Small intestine (tissue), 7 donors: ENCODE data around the gene A4GALT. TPM values are rescaled to one million over a fixed set of nuclear protein-coding genes. Genes with fewer than 3 reads are reported as not detected.
"Not testable (repeated sequence)": the region's sequence is repeated elsewhere in the genome, so short reads cannot be mapped to it uniquely, and the experiment has no call there.

Experiments
- DNase-seq, 2 donors: peaks; one replicate each; pipeline versions ENCODE4 v3.0.0 to v3.0.0-alpha.2; 2013
- FAIRE-seq: peaks from 2 replicates; lab custom pipeline; 2012; peaks lifted over from hg19 to GRCh38; lab: Jason Lieb, UNC
- H3K27ac ChIP-seq, 3 donors: one replicate each; pipeline ENCODE4 v1.5.1; 2013; ENCODE audit warnings: low read length in 2 of 3, mild to moderate bottlenecking in 2 of 3, control low read depth in 1 of 3, inconsistent platforms in 1 of 3, low read depth in 1 of 3, moderate library complexity in 1 of 3
- H3K27me3 ChIP-seq, 3 donors: one replicate each; pipeline ENCODE4 v1.6.1; 2013; ENCODE audit warnings: low read length in 3 of 3, inconsistent platforms in 1 of 3; ENCODE audit not compliant: control insufficient read depth in 3 of 3, insufficient read depth in 3 of 3
- H3K36me3 ChIP-seq, 3 donors: one replicate each; pipeline ENCODE4 v1.6.1; 2013; ENCODE audit warnings: low read length in 3 of 3, inconsistent platforms in 1 of 3, low read depth in 1 of 3, mild to moderate bottlenecking in 1 of 3, moderate library complexity in 1 of 3; ENCODE audit not compliant: control insufficient read depth in 3 of 3, insufficient read depth in 2 of 3
- H3K4me1 ChIP-seq, 3 donors: one replicate each; pipeline ENCODE4 v1.6.1; 2013; ENCODE audit warnings: low read length in 2 of 3, inconsistent platforms in 1 of 3, low read depth in 1 of 3, mild to moderate bottlenecking in 1 of 3, moderate library complexity in 1 of 3; ENCODE audit not compliant: control insufficient read depth in 3 of 3, insufficient read depth in 2 of 3
- H3K4me3 ChIP-seq, 3 donors: one replicate each; pipeline ENCODE4 v1.5.1; 2013; ENCODE audit warnings: low read length in 3 of 3, control low read depth in 1 of 3, inconsistent platforms in 1 of 3, low read depth in 1 of 3, mild to moderate bottlenecking in 1 of 3, moderate library complexity in 1 of 3
- H3K9me3 ChIP-seq, 2 donors: one replicate each; pipeline ENCODE4 v1.6.1; 2013; ENCODE audit warnings: low read depth in 1 of 2, low read length in 1 of 2; ENCODE audit not compliant: control insufficient read depth in 2 of 2, insufficient read depth in 1 of 2
- WGBS, 3 donors: extraction: QIAGEN DNeasy Blood & Tissue Kit; methylation state at CpG; one replicate each; pipeline ENCODE4 v1.1.7; 2013; 5-methylcytosine and 5-hydroxymethylcytosine counted together
- polyA plus RNA-seq, 4 donors: library from polyadenylated mRNA; stranded (reverse) in 3 of 4; unstranded in 1 of 4; fragments of 200-250 nt in 3 of 4; fragments of 120-200 nt in 1 of 4; gene quantifications; one replicate each; pipeline versions ENCODE4 v1.2.1 to v1.2.3, GENCODE V29; 2013
- donor health status: healthy with polysubstance abuse.
- donor health status: control.
- donor health status: control.
- donor health status: Bipolar disorder and iron deficiency.
- donor health status: healthy.

Gene A4GALT
- polyA plus RNA-seq, 4 donors = 1.1 to 23.0 (median 2.4) TPM

DNA sequence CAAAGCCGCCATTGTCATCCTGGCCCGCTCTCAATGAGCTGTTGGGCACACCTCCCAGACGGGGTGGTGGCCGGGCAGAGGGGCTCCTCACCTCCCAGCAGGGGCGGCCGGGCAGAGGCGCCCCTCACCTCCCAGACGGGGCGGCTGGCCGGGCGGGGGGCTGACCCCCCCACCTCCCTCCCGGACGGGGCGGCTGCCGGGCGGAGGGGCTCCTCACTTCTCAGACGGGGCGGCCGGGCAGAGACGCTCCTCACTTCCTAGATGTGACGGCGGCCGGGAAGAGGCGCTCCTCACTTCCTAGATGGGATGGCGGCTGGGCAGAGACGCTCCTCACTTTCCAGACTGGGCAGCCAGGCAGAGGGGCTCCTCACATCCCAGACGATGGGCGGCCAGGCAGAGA lies 29.8 kb upstream of the A4GALT start:
- not testable (repeated sequence) for H3K27ac ChIP-seq, H3K27me3 ChIP-seq
- WGBS, 3 donors = 86 to 95% (median 92%) methylated on average over 11 to 26 of the region's 28 CpGs

DNA sequence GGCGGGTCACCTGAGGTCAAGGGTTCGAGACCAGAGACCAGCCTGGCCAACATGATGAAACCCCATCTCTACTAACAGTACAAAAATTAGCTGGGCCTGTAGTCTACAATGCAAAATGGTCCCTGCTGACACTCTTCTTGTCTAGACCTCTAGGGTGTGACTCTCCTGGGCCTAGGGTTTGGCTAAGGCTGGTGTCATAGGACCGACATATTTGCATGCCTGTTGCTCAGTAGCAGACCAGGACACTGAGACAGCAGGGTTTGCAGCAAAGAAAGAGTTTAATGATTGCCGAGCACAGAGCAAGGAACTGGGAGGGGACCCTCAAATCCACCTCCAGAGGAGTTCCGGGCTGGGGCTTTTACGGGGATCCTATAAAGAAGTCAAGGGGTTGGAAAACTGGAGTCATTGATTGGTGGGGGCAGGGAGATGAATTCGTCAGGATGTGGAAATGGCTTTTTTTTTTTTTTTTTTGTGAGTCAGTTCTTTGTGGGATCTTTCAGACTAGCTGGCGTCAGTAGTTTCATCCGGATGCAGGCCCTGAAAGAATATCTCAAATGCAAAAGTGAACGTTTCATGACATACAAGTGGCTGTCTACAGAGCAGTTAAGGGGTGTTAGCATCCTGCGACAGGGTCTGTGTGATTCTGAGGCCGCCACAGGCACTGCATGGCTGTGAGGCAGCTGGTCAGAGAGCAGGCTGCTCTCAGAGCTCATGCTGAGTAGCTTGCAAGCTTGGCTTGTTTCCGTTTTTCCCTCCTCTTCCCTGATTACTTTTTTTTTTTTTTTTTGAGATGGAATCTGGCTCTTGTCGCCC lies 27.2 kb upstream of the A4GALT start:
- DNase-seq = no peak
- no peaks in the 10 kb centered on the region for H3K9me3 ChIP-seq
- WGBS, 3 donors = 60 to 84% (median 70%) methylated on average over 14 of the region's 14 CpGs
- H3K27me3 ChIP-seq = no peaks in the 10 kb centered on the region
- H3K27ac ChIP-seq = peak overlapping the region in 1 of 3 donors; percentile 95
- H3K4me3 ChIP-seq = no peak overlapping the region
- no peaks in the 10 kb centered on the region for H3K36me3 ChIP-seq
- FAIRE-seq = no peak
- H3K4me1 ChIP-seq = peaks cover 0 to 3% (median 0%) of the 10 kb centered on the region in 3 donors

More for the DNA sequence above, 29.8 kb upstream of the A4GALT start:
- not testable (repeated sequence) for DNase-seq, H3K4me3 ChIP-seq, FAIRE-seq, H3K4me1 ChIP-seq, H3K36me3 ChIP-seq, H3K9me3 ChIP-seq

DNA sequence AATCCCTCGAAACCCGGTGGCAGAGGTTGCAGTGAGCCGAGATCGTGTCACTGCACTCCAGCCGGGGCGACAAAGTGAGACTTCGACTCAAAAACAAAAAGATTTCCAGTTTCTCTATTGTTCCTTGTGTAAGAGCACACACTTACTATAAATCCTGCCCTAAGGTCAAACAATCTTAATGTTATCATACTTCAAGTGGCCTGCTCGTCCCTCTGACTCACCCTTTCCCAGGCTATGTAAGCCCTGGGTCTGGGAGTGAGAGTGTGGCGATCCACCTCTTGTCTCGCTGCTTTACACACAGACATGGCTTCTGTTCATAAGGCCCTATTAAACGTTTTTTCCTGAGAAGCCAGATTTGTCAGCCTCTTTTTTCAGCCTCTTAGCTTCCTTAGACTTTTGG lies 24.4 kb upstream of the A4GALT start:
- H3K27me3 ChIP-seq = no peaks in the 10 kb centered on the region
- DNase-seq = no peak
- peak overlapping the region in 1 of 3 donors; percentile 84 for H3K27ac ChIP-seq
- peaks cover 0 to 3% (median 0%) of the 10 kb centered on the region in 3 donors for H3K4me1 ChIP-seq
- WGBS, 3 donors = 76 to 80% (median 78%) methylated on average over 11 of the region's 11 CpGs
- H3K9me3 ChIP-seq = no peaks in the 10 kb centered on the region
- no peaks in the 10 kb centered on the region for H3K36me3 ChIP-seq
- no peak overlapping the region for H3K4me3 ChIP-seq
- FAIRE-seq = no peak

DNA sequence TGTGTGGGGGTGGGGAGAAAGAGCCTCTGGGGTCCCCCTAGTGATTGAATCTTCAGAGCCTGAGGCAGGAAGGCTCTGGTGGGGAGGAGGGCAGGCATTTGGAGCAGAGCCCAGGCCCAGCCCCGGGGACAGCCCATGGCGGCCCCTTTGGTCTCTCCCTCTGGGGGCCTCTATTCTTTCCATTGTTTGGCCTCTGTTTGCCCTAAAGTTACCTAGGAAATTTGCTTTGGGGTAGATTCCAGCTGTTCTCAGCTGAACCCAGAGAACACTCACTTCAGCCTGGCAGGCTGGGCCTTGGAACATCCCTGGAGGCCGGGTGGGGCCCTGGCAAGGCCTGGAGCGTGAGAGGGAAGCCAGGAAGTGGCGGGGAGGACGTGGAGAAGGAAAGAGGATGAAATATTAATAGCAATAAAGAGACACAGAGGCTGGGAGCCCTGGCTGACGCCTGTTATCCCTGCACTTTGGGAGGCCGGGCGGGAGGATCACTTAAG lies 22.9 kb upstream of the A4GALT start:
- no peak overlapping the region for H3K4me3 ChIP-seq
- no peaks in the 10 kb centered on the region for H3K4me1 ChIP-seq
- 38 to 64% (median 55%) methylated on average over 9 of the region's 9 CpGs for WGBS, 3 donors
- no peak for DNase-seq
- peak overlapping the region in 2 of 3 donors; percentile 29 to 47 for H3K27ac ChIP-seq
- H3K36me3 ChIP-seq = no peaks in the 10 kb centered on the region
- no peaks in the 10 kb centered on the region for H3K9me3 ChIP-seq
- no peak for FAIRE-seq
- no peaks in the 10 kb centered on the region for H3K27me3 ChIP-seq

DNA sequence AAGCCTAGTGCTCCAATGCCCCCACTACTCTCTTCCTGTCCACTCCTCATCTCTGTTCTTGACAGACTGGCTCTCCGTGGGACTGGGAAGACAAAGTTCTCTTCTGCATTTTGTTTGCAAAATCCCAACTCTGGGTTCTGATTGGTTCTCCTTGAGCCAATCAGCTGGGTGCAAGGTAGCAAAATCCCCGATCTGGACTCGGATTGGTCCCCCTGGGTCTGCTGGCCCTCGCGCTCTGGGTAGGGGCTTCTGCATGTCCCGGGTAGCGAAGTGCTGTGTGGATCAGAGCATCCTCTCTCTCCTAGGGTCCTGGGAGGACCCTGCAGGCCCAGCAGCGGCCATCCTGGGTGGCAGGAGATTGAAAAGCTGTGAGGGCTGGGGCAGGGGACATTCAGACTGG lies 22.3 kb upstream of the A4GALT start:
- FAIRE-seq (no peak), DNase-seq (no peak)
- Histone ChIP-seq H3K36me3 (no peaks in the 10 kb centered on the region), H3K4me3 (no peak overlapping the region), H3K27ac (peak overlapping the region in 2 of 3 donors; percentile 29 to 47), H3K27me3 (no peaks in the 10 kb centered on the region), H3K9me3 (no peaks in the 10 kb centered on the region), H3K4me1 (no peaks in the 10 kb centered on the region)
- WGBS, 3 donors = 68 to 80% (median 72%) methylated on average over 8 of the region's 8 CpGs

DNA sequence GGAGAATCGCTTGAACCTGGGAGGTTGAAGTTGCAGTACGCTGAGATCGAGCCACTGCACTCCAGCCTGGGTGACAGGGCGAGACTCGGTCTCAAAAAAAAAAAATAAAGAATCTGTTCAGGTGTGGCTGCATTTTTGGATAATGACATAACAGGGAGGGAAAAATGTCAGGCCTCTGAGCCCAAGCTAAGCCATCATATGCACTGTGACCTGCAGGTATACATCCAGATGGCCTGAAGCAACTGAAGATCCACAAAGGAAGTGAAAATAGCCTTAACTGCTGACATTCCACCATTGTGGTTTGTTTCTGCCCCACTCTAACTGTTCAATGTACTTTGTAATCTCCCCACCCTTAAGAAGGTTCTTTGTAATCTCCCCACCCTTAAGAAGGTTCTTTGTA lies 19.6 kb upstream of the A4GALT start:
- FAIRE-seq, H3K27me3 ChIP-seq, H3K9me3 ChIP-seq, H3K36me3 ChIP-seq, H3K27ac ChIP-seq, DNase-seq, H3K4me3 ChIP-seq, H3K4me1 ChIP-seq: not testable (repeated sequence)
- WGBS, 3 donors = 76 to 88% (median 83%) methylated on average over 5 of the region's 5 CpGs

DNA sequence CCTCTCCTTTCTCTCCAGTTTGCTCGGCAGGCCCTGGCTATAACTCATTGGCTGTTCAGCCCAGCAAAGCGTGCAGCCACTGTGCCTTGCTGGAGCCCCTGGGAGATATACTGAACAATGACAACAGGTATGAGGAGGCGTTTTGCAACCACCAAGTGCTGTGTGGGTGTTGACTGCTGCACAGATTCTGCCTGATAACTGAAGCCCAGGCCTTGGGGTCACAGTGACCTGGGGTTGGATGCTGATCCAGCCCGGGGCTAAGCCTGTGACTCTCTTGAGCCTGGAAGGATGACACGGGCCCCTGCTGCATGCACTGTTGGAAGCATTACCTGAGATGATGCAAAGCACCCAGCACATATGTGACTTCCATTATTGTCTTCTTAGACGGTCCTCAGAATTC lies 13.7 kb upstream of the A4GALT start:
- H3K4me1 ChIP-seq = no peaks in the 10 kb centered on the region
- no peak overlapping the region for H3K4me3 ChIP-seq
- DNase-seq (no peak), FAIRE-seq (no peak)
- WGBS, 3 donors = 75 to 80% (median 79%) methylated on average over 6 of the region's 6 CpGs
- H3K9me3 ChIP-seq = no peaks in the 10 kb centered on the region
- no peak overlapping the region for H3K27ac ChIP-seq
- no peaks in the 10 kb centered on the region for H3K27me3 ChIP-seq
- H3K36me3 ChIP-seq = no peaks in the 10 kb centered on the region

DNA sequence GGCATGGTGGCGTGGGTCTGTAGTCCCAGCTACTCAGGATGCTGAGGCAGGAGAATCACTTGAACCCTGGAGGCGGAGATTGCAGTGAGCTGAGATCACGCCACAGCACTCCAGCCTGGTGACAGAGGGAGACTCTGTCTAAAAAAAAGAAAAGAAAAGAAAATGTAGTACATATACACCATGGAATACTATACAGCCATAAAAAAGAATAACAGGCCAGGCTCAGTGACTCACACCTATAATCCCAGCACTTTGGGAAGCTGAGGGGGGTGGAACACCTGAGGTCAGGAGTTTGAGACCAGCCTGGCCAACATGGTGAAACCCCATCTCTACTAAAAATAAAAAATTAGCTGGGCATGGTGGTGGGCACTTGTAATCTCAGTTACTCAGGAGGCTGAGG lies 12.7 kb upstream of the A4GALT start:
- H3K27ac ChIP-seq, H3K4me3 ChIP-seq, H3K36me3 ChIP-seq, H3K9me3 ChIP-seq, FAIRE-seq, DNase-seq, H3K4me1 ChIP-seq, H3K27me3 ChIP-seq: not testable (repeated sequence)
- WGBS, 3 donors = 86 to 87% (median 87%) methylated on average over 3 of the region's 3 CpGs
